Measurements from ENCODE around the gene TMEM200B. TPM values are rescaled to one million over a fixed set of nuclear protein-coding genes. Genes with fewer than 3 reads are reported as not detected.

Gene TMEM200B
- total and polyA plus RNA-seq, 8 donors: 5.7 to 16.0 (median 13.9) TPM

DNA sequence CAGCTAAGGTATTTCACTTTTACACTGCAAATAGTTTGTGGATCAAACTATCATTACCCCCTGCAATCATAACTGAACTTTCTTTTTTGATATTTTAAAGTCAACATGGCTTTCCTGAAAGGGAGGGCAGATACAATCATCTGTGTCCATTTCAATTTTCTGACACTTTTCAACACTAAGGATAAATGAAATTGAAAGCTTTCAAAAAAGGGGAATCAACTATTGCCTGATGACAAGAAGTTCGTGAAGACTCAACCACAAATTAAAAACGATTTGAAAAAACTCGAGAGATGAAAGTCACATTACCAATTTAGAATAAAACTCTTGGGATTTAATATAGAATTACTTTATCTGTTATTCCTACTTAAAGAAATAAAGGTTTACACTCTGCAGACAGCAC lies 46.3 kb upstream of the TMEM200B start:
- no peaks in the 10 kb centered on the region for H3K27me3 ChIP-seq
- no peak for ATAC-seq
- TF ChIP-seq, protein P1, sequence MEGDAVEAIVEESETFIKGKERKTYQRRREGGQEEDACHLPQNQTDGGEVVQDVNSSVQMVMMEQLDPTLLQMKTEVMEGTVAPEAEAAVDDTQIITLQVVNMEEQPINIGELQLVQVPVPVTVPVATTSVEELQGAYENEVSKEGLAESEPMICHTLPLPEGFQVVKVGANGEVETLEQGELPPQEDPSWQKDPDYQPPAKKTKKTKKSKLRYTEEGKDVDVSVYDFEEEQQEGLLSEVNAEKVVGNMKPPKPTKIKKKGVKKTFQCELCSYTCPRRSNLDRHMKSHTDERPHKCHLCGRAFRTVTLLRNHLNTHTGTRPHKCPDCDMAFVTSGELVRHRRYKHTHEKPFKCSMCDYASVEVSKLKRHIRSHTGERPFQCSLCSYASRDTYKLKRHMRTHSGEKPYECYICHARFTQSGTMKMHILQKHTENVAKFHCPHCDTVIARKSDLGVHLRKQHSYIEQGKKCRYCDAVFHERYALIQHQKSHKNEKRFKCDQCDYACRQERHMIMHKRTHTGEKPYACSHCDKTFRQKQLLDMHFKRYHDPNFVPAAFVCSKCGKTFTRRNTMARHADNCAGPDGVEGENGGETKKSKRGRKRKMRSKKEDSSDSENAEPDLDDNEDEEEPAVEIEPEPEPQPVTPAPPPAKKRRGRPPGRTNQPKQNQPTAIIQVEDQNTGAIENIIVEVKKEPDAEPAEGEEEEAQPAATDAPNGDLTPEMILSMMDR (IDR thresholded peaks at IDR 0.05): no peak
- no peak for DNase-seq
- H3K9me3 ChIP-seq: no peaks in the 10 kb centered on the region
- peaks cover 9 to 77% of the 10 kb centered on the region in 2 donors for H3K4me1 ChIP-seq
- H3K4me3 ChIP-seq: no peak overlapping the region
- intact Hi-C loops (cut with DNase I): no loop called here
- peaks cover 0 to 38% of the 10 kb centered on the region in 2 donors for H3K36me3 ChIP-seq
- H3K27ac ChIP-seq: no peak overlapping the region

DNA sequence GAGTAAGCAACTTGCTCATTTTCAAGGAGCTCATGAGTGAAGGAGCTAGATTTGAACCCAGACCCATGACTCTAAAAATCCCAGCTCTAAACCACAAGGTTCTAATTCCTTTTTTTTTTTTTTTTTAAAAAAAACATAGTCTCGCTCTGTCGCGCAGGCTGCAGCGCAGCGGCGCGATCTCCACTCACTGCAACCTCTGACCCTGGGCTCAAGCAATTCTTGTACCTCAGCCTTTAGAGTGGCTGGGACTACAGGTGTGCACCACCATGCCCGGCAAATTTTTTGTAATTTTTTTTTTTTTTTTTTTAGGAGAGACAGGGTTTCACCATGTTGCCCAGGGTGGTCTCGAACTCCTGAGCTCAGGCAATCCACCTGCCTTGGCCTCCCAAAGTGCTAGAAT lies 44.2 kb upstream of the TMEM200B start:
- Histone ChIP-seq H3K4me3 (no peak overlapping the region), H3K27ac (no peak overlapping the region), H3K36me3 (peaks cover 0 to 50% of the 10 kb centered on the region in 2 donors), H3K9me3 (no peaks in the 10 kb centered on the region), H3K27me3 (no peaks in the 10 kb centered on the region), H3K4me1 (peaks cover 9 to 68% of the 10 kb centered on the region in 2 donors)
- ATAC-seq: no peak
- intact Hi-C loops (cut with DNase I): no loop called here
- no peak for DNase-seq
- TF ChIP-seq, protein P1 (IDR thresholded peaks at IDR 0.05): no peak

GRCh38 chr1:29166291-29166878 lies 42.7 kb upstream of the TMEM200B start:
- intact Hi-C loops (cut with DNase I): no loop called here
- H3K27me3 ChIP-seq: no peaks in the 10 kb centered on the region
- no peak overlapping the region for H3K4me3 ChIP-seq
- peaks cover 13 to 69% of the 10 kb centered on the region in 2 donors for H3K4me1 ChIP-seq
- H3K9me3 ChIP-seq: no peaks in the 10 kb centered on the region
- TF ChIP-seq, protein P1 (IDR thresholded peaks at IDR 0.05): no peak
- DNase-seq: no peak
- ATAC-seq: peak; percentile 34
- H3K36me3 ChIP-seq: peaks cover 0 to 64% of the 10 kb centered on the region in 2 donors
- H3K27ac ChIP-seq: no peak overlapping the region

DNA sequence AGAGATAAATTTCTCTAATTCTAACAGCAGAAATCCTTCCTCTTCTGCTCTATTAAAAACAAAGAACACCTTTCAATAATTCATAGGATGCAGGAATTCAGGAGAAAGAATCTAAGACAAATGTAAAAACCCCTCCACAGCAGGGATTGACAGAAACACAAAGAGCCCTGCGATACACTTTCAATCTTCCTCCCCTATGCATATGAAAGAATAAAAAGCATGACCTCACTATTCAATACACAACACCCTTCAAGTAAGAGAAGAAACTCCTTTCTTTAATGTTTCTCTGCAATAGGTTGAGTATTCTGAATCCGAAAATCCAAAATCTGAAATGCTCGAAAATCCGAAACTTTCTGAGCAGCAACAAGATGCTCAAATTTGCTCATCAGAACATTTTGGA lies 40.9 kb upstream of the TMEM200B start:
- DNase-seq (no peak), ATAC-seq (no peak)
- Histone ChIP-seq H3K36me3 (peaks cover 0 to 74% of the 10 kb centered on the region in 2 donors), H3K4me3 (no peak overlapping the region), H3K27me3 (no peaks in the 10 kb centered on the region), H3K9me3 (no peaks in the 10 kb centered on the region), H3K4me1 (peaks cover 9 to 67% of the 10 kb centered on the region in 2 donors), H3K27ac (no peak overlapping the region)
- intact Hi-C loops (cut with DNase I): no loop called here
- TF ChIP-seq, protein P1 (IDR thresholded peaks at IDR 0.05): no peak

DNA sequence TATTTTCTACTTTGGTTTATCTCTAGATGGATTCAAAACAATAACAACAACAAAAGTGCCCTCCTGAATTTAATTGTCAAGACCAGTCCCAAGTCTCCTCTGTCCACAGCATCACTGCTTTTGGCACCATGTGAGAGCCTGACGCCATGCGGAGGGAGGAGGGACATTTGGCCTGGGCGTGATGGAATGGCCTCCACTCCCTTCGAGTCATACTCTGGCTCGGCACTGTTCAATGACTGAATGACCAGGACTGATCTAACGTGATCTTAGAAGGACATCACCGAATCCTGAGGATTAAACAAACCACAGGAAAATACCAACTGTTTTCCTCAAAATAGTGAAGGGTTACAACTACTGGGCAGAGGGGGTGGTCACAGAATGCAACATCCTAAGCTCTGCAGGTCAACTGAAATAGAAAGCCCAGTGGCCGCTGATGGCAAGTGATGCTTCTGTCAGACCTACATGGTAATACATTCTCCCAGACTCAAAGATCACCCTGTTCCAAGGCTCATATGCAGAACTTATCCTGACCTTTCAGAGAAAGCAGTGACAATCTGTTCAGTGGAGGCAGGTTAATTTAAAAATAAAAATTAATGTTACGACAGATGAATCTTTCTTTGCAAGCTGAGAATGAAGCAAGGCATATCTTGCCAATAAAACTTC lies 38.9 kb upstream of the TMEM200B start:
- TF ChIP-seq, protein P1 (IDR thresholded peaks at IDR 0.05): no peak
- intact Hi-C loops (cut with DNase I): no loop called here
- Histone ChIP-seq H3K27ac (peak overlapping the region in 1 of 2 donors; percentile 41), H3K36me3 (peaks cover 0 to 81% of the 10 kb centered on the region in 2 donors), H3K9me3 (no peaks in the 10 kb centered on the region), H3K4me3 (no peak overlapping the region), H3K27me3 (no peaks in the 10 kb centered on the region), H3K4me1 (peaks cover 4 to 49% of the 10 kb centered on the region in 2 donors)
- DNase-seq: no peak
- ATAC-seq: no peak

Measured in left lung (tissue), 10 donors.